Ishikawa (cell line): ENCODE data around the gene CTTNBP2.

Experiments
- CEBPB ChIP-seq: IDR thresholded peaks from 2 replicates; pipeline ENCODE4 v1.6.1; 2012
- CREB1 ChIP-seq: IDR thresholded peaks from 2 replicates; pipeline ENCODE4 v1.6.1; 2012; ENCODE audit warnings: low read depth
- EGR1 ChIP-seq: IDR thresholded peaks from 2 replicates; pipeline ENCODE4 v1.6.1; 2012
- EP300 ChIP-seq: IDR thresholded peaks from 2 replicates; pipeline ENCODE4 v1.6.1; 2012; ENCODE audit warnings: borderline replicate concordance
- FOXM1 ChIP-seq: IDR thresholded peaks from 2 replicates; pipeline ENCODE4 v1.6.1; 2012; ENCODE audit warnings: low read depth, borderline replicate concordance
- NFIC ChIP-seq: IDR thresholded peaks from 2 replicates; pipeline ENCODE4 v1.6.1; 2012
- RAD21 ChIP-seq: IDR thresholded peaks from 2 replicates; pipeline ENCODE4 v1.6.1; 2012; ENCODE audit warnings: low read depth
- TAF1 ChIP-seq: IDR thresholded peaks from 2 replicates; pipeline ENCODE4 v1.6.1; 2012; ENCODE audit warnings: low read depth, mild to moderate bottlenecking
- TCF12 ChIP-seq: IDR thresholded peaks from 2 replicates; pipeline ENCODE4 v1.6.1; 2012; ENCODE audit warnings: low read depth
- TEAD4 ChIP-seq: IDR thresholded peaks from 2 replicates; pipeline ENCODE4 v1.6.1; 2012
- YY1 ChIP-seq: IDR thresholded peaks from 2 replicates; pipeline ENCODE4 v1.6.1; 2012; ENCODE audit warnings: low read depth
- ZBTB7A ChIP-seq: IDR thresholded peaks from 2 replicates; pipeline ENCODE4 v1.6.1; 2012; ENCODE audit warnings: low read depth
- TF ChIP-seq, protein P1 (sequence below): IDR thresholded peaks from 2 replicates; pipeline ENCODE4 v1.6.1; 2012; ENCODE audit warnings: low read depth, mild to moderate bottlenecking
- TF ChIP-seq, protein P2 (sequence below): IDR thresholded peaks from 2 replicates; pipeline ENCODE4 v1.6.1; 2012
- TF ChIP-seq, protein P3 (sequence below): IDR thresholded peaks from 2 replicates; pipeline ENCODE4 v1.6.1; 2012

The CTTNBP2 gene

DNA sequence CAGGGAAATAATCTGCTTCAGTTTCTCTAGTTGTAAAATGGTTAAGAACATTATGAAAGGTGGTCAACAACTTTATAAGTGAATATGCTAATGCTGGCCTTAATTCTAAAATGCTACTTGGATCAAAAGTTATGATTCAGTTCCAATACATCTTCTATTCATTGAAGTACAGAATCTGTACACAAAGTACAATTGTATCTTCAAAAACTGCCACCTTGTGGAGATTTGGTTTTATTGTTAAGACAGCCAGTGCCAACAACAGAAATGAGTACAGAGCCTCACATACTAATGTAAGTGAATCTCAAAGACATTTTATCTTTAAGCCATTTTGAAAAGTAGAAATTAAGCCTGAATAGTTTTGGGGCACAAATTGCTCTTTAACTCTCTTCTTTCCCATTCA lies 199.4 kb downstream of the CTTNBP2 start:
- TF ChIP-seq TEAD4, result no peak
- TF ChIP-seq RAD21, result peak; percentile 33; the same call in 1 of the 2 replicates

DNA sequence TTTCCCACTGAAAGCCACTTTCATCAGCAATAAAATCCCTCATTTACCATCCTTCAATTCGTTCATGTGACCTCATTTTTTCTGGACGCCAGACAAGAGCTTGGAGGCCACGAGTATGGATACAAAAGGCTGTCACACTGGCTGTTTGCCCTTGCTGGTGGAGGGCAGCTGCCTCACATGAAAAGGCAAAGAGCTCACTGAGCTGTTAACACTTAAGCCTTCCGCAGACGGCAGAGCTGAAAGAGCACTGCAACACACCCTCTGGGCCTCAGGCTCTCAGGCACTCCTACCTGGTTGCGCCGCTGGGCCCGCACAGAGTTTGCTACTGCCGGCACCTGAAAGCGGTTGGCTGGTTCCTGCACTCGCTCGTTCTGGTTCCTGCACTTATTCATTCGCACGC lies 199.9 kb downstream of the CTTNBP2 start:
- no peak for TF ChIP-seq TCF12
- TF ChIP-seq RAD21, result no peak
- TF ChIP-seq, protein P1, sequence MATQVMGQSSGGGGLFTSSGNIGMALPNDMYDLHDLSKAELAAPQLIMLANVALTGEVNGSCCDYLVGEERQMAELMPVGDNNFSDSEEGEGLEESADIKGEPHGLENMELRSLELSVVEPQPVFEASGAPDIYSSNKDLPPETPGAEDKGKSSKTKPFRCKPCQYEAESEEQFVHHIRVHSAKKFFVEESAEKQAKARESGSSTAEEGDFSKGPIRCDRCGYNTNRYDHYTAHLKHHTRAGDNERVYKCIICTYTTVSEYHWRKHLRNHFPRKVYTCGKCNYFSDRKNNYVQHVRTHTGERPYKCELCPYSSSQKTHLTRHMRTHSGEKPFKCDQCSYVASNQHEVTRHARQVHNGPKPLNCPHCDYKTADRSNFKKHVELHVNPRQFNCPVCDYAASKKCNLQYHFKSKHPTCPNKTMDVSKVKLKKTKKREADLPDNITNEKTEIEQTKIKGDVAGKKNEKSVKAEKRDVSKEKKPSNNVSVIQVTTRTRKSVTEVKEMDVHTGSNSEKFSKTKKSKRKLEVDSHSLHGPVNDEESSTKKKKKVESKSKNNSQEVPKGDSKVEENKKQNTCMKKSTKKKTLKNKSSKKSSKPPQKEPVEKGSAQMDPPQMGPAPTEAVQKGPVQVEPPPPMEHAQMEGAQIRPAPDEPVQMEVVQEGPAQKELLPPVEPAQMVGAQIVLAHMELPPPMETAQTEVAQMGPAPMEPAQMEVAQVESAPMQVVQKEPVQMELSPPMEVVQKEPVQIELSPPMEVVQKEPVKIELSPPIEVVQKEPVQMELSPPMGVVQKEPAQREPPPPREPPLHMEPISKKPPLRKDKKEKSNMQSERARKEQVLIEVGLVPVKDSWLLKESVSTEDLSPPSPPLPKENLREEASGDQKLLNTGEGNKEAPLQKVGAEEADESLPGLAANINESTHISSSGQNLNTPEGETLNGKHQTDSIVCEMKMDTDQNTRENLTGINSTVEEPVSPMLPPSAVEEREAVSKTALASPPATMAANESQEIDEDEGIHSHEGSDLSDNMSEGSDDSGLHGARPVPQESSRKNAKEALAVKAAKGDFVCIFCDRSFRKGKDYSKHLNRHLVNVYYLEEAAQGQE, result no peak
- TF ChIP-seq EP300, result no peak
- no peak for TF ChIP-seq CEBPB
- no peak for TF ChIP-seq NFIC
- TF ChIP-seq ZBTB7A, result no peak
- TF ChIP-seq, protein P2, sequence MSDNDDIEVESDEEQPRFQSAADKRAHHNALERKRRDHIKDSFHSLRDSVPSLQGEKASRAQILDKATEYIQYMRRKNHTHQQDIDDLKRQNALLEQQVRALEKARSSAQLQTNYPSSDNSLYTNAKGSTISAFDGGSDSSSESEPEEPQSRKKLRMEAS, result no peak
- TF ChIP-seq YY1, result no peak
- no peak for TF ChIP-seq TAF1
- no peak for TF ChIP-seq TEAD4
- TF ChIP-seq, protein P3, sequence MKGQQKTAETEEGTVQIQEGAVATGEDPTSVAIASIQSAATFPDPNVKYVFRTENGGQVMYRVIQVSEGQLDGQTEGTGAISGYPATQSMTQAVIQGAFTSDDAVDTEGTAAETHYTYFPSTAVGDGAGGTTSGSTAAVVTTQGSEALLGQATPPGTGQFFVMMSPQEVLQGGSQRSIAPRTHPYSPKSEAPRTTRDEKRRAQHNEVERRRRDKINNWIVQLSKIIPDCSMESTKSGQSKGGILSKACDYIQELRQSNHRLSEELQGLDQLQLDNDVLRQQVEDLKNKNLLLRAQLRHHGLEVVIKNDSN, result no peak
- TF ChIP-seq EGR1, result no peak
- TF ChIP-seq CREB1, result no peak

DNA sequence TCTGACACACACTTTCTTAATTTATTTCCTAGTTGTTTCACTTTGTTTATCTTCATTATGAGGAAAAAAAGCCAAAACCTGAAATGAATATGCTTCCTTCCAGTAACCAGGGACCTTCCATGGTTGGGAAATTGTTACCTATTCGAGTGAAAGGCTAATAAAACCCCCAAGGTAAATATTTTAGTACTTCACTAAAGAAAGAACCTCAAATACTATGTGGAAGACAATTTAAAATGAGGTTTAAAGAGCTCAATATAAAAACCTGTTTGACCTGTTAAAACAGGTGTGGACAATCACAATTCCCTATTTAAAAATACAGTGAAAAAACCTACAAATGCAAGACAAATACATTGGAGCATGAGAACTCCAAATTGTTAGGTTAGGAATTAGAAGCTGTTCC lies 200.8 kb downstream of the CTTNBP2 start:
- TF ChIP-seq CREB1 (no peak), EP300 (no peak), TCF12 (no peak), EGR1 (no peak), TAF1 (no peak), ZBTB7A (no peak), CEBPB (no peak), TEAD4 (no peak), YY1 (no peak), NFIC (no peak)
- TF ChIP-seq, protein P1, result no peak

GRCh38 chr7:117669818-117670217 lies 203.4 kb downstream of the CTTNBP2 start:
- TF ChIP-seq CEBPB, result no peak
- TF ChIP-seq YY1, result no peak
- TF ChIP-seq EP300, result no peak
- TF ChIP-seq, protein P2, result no peak
- TF ChIP-seq TCF12, result no peak
- TF ChIP-seq, protein P1, result no peak
- TF ChIP-seq, protein P3, result no peak
- no peak for TF ChIP-seq RAD21
- no peak for TF ChIP-seq FOXM1
- no peak for TF ChIP-seq TAF1
- no peak for TF ChIP-seq EGR1

DNA sequence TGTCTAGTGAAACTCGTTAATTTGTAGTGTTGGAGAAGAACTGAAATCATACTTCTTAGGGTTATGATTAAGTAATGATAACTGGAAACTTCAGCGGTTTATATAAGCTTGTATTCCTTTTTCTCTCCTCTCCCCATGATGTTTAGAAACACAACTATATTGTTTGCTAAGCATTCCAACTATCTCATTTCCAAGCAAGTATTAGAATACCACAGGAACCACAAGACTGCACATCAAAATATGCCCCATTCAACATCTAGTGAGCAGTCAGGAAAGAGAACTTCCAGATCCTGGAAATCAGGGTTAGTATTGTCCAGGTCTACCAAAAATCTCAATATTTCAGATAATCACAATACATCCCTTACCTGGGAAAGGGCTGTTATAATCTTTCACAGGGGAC lies 205.8 kb downstream of the CTTNBP2 start:
- no peak for TF ChIP-seq TCF12
- TF ChIP-seq TEAD4, result no peak
- TF ChIP-seq, protein P3, result no peak
- TF ChIP-seq YY1, result no peak
- TF ChIP-seq EP300, result no peak
- no peak for TF ChIP-seq FOXM1
- TF ChIP-seq CREB1, result no peak
- no peak for TF ChIP-seq RAD21
